GM12878 (cell line): ENCODE results near the gene PTPN14. TPM values are rescaled to one million over a fixed set of nuclear protein-coding genes. Genes with fewer than 3 reads are reported as not detected.

Experiments used
- ATAC-seq: fragments of 200-7000 bp; cut with Tn5 transposase; 3 replicates; pipeline ENCODE4 v1.9.1; 2020; ENCODE audit warnings: mild to moderate bottlenecking, moderate library complexity
- BruUV-seq: library from RNA; stranded (reverse); fragments of 400-500 nt; replicated peaks from 2 replicates; lab custom pipeline; 2021; lab: Mats Ljungman, UMichigan
- CTCF ChIA-PET: fragments of 300-600 bp; sonication (Branson Sonifier 250); formaldehyde crosslinking; extraction: SDS; loops from one replicate; lab custom pipeline; 2021; ENCODE audit warnings: inconsistent platforms; lab: Yijun Ruan, JAX
- POLR2A ChIA-PET: fragments of 350-600 bp; formaldehyde crosslinking; extraction: SDS; loops from one replicate; lab custom pipeline; 2021; ENCODE audit warnings: inconsistent platforms; lab: Charles Lee
- RAD21 ChIA-PET: fragments of 300-600 bp; sonication (Branson Sonifier 250); formaldehyde crosslinking; loops from one replicate; lab custom pipeline; 2023; ENCODE audit warnings: antibody characterized with exemption; ENCODE audit not compliant: unreplicated experiment; lab: Charles Lee
- SMC1A ChIA-PET: fragments of 300-600 bp; sonication (Branson Sonifier 250); formaldehyde crosslinking; loops from one replicate; lab custom pipeline; 2023; ENCODE audit not compliant: unreplicated experiment, uncharacterized antibody; lab: Charles Lee
- DNase-seq: peaks from one replicate; pipeline ENCODE4 v3.0.0-alpha.2; 2011; ENCODE audit warnings: low read depth, low spot score
- FAIRE-seq: peaks from 3 replicates; lab custom pipeline; 2011; peaks lifted over from hg19 to GRCh38; lab: Jason Lieb, UNC
- H2AFZ ChIP-seq: 2 replicates; pipeline ENCODE4 v1.6.0; 2011; ENCODE audit warnings: low read depth, low read length, control low read depth; ENCODE audit not compliant: control insufficient read depth
- H3K27ac ChIP-seq: 2 replicates; pipeline ENCODE4 v1.5.1; 2011; ENCODE audit warnings: control low read depth; ENCODE audit not compliant: control insufficient read depth, insufficient read depth
- H3K27me3 ChIP-seq, 2 experiments: replicated peaks in 1 of 2; 2 replicates each; pipeline versions ENCODE4 v1.6.0 to v1.6.1; 2011; ENCODE audit warnings: low read length in 1 of 2; ENCODE audit not compliant: control insufficient read depth in 2 of 2, insufficient read depth in 2 of 2
- H3K36me3 ChIP-seq, 2 experiments: 2 replicates each; pipeline ENCODE4 v1.5.1; 2011; ENCODE audit warnings: low read length in 1 of 2; ENCODE audit not compliant: control insufficient read depth in 2 of 2, insufficient read depth in 2 of 2
- H3K4me1 ChIP-seq: 2 replicates; pipeline ENCODE4 v1.6.1; 2011; ENCODE audit warnings: mild to moderate bottlenecking, low read length, moderate library complexity, mixed read lengths; ENCODE audit not compliant: control insufficient read depth, insufficient read depth
- H3K4me2 ChIP-seq: 2 replicates; pipeline ENCODE4 v1.6.0; 2011; ENCODE audit warnings: control low read depth; ENCODE audit not compliant: control insufficient read depth, insufficient read depth
- H3K4me3 ChIP-seq: fragments of 200-600 bp; sonication (generic); 2 replicates; pipeline ENCODE4 v1.5.1; 2016
- H3K79me2 ChIP-seq: 2 replicates; pipeline ENCODE4 v1.6.0; 2011; ENCODE audit warnings: low read length; ENCODE audit not compliant: control insufficient read depth, insufficient read depth
- H3K9ac ChIP-seq: 2 replicates; pipeline ENCODE4 v1.8.0; 2011; ENCODE audit warnings: low read length, control low read depth, mixed read lengths; ENCODE audit not compliant: control insufficient read depth, insufficient read depth
- H3K9me3 ChIP-seq: replicated peaks from 3 replicates; pipeline ENCODE4 v1.5.1; 2011; ENCODE audit warnings: mild to moderate bottlenecking, low read length; ENCODE audit not compliant: control insufficient read depth, insufficient read depth
- H4K20me1 ChIP-seq: 2 replicates; pipeline ENCODE4 v1.6.0; 2011; ENCODE audit not compliant: control insufficient read depth, insufficient read depth
- BCLAF1 ChIP-seq: fragments of 450-650 bp; IDR thresholded peaks from 2 replicates; pipeline ENCODE4 v1.6.1; 2017; ENCODE audit warnings: antibody characterized with exemption, mild to moderate bottlenecking, moderate library complexity
- CBFB ChIP-seq: IDR thresholded peaks from 2 replicates; pipeline ENCODE4 v1.6.1; 2016; ENCODE audit warnings: antibody characterized with exemption, low read depth
- ETV6 ChIP-seq, 2 experiments: fragments of 450-650 bp in 1 of 2; IDR thresholded peaks in 1 of 2; conservative IDR thresholded peaks in 1 of 2; 2 replicates each; pipeline ENCODE4 v1.6.1; 2014; ENCODE audit warnings: antibody characterized with exemption in 1 of 2, borderline replicate concordance in 1 of 2, low read depth in 1 of 2, mild to moderate bottlenecking in 1 of 2, moderate library complexity in 1 of 2
- EZH2 ChIP-seq: IDR thresholded peaks from 2 replicates; pipeline ENCODE4 v1.6.1; 2012; ENCODE audit warnings: low read depth, mild to moderate bottlenecking, control low read depth, inconsistent platforms, low read length, borderline replicate concordance; ENCODE audit not compliant: control insufficient read depth
- HDAC2 ChIP-seq: fragments of 200-600 bp; sonication (generic); IDR thresholded peaks from 2 replicates; pipeline ENCODE4 v1.6.1; 2017
- NFYA ChIP-seq: IDR thresholded peaks from 2 replicates; pipeline ENCODE4 v1.6.1; 2011; ENCODE audit warnings: low read depth, mild to moderate bottlenecking, low read length, improper control_type of control experiment, borderline replicate concordance
- PKNOX1 ChIP-seq: fragments of 450-650 bp; IDR thresholded peaks from 2 replicates; pipeline ENCODE4 v1.6.1; 2016; ENCODE audit warnings: mild to moderate bottlenecking
- RAD51 ChIP-seq: fragments of 450-650 bp; IDR thresholded peaks from 2 replicates; pipeline ENCODE4 v1.6.1; 2016; ENCODE audit warnings: moderate library complexity, mild to moderate bottlenecking, inconsistent platforms
- SKIL ChIP-seq: fragments of 450-650 bp; IDR thresholded peaks from 2 replicates; pipeline ENCODE4 v1.6.1; 2017; ENCODE audit warnings: mild to moderate bottlenecking, low read depth, inconsistent platforms; ENCODE audit not compliant: poor library complexity, severe bottlenecking
- STAT3 ChIP-seq: IDR thresholded peaks from 2 replicates; pipeline ENCODE4 v1.6.1; 2011; ENCODE audit warnings: low read depth, low read length, improper control_type of control experiment
- USF2 ChIP-seq: IDR thresholded peaks from 2 replicates; pipeline ENCODE4 v1.6.1; 2011; ENCODE audit warnings: low read depth, low read length, improper control_type of control experiment, borderline replicate concordance
- WRNIP1 ChIP-seq: IDR thresholded peaks from 2 replicates; pipeline ENCODE4 v1.6.1; 2011; ENCODE audit warnings: low read depth, low read length, improper control_type of control experiment, borderline replicate concordance
- ZNF217 ChIP-seq: fragments of 450-650 bp; IDR thresholded peaks from 2 replicates; pipeline ENCODE4 v1.6.1; 2017; ENCODE audit warnings: antibody characterized with exemption, mild to moderate bottlenecking
- ZSCAN29 ChIP-seq: fragments of 450-650 bp; IDR thresholded peaks from 2 replicates; pipeline ENCODE4 v1.6.1; 2017; ENCODE audit warnings: mild to moderate bottlenecking, moderate library complexity
- WGBS: methylation state at CpG from one replicate; pipeline ENCODE4 v1.1.6; 2016; ENCODE audit warnings: low lambda C conversion rate; ENCODE audit not compliant: insufficient replicate concordance, insufficient coverage; ENCODE audit errors: missing lambda C conversion rate; 5-methylcytosine and 5-hydroxymethylcytosine counted together
- in situ Hi-C: fragments of 300-500 bp; cut with MboI; formaldehyde crosslinking; loops from 9 replicates; pipeline ENCODE4 v1.14.3; 2018; ENCODE audit warnings: mixed read lengths
- intact Hi-C: fragments of 100-400 bp; cut with micrococcal nuclease; formaldehyde crosslinking; loops from one replicate; pipeline ENCODE4 v1.14.2; 2022; ENCODE audit not compliant: unreplicated experiment
- polyA plus RNA-seq, 11 experiments: library from polyadenylated mRNA; depleted of rRNA in 4 of 11; unstranded in 6 of 11; stranded (reverse) in 5 of 11; fragments of >200 nt; fragmentation: Nextera tagmentation in 4 of 11; fragmentation: Illumina TruSeq in 1 of 11; extraction: Ambion mirVana in 4 of 11; extraction: Trizol in 1 of 11; gene quantifications; 1 replicate in 1 of 11; 2 replicates in 10 of 11; pipeline versions ENCODE4 v1.2.1 to v1.2.3, GENCODE V29; 2011 to 2016; ENCODE audit warnings: inconsistent platforms in 2 of 11, missing spikeins in 2 of 11, low read depth in 1 of 11
- total RNA-seq, 4 experiments: library from RNA; depleted of rRNA in 3 of 4; stranded (reverse); fragments of >200 nt in 3 of 4; fragmentation: Illumina TruSeq in 1 of 4; extraction: Trizol in 1 of 4; gene quantifications; 2 replicates each; pipeline versions ENCODE4 v1.2.1 to v1.2.3, GENCODE V29; 2013 to 2021

The PTPN14 gene
- total and polyA plus RNA-seq, 10 of the 15 experiments (the other 5 are each of a cell fraction or from before 2014, with no cell fraction given) = 0.05 to 5.1 (median 0.44) TPM

- FAIRE-seq (no peak), ATAC-seq (no peak), DNase-seq (no peak)
- in situ Hi-C loops = no loop called here
- H3K4me3 ChIP-seq = no peak overlapping the region
- H3K9ac ChIP-seq = no peak overlapping the region
- ChIA-PET POLR2A (interaction anchor here (0.8 to 1.2 kb wide), 2 partner anchors 12 to 42 kb away, joined by 3 to 4 read pairs; no protein-coding TSS in a partner anchor), SMC1A (interaction anchor here (1.5 to 6.4 kb wide), 5 partner anchors 13 to 42 kb away, joined by 6 to 64 read pairs (median 26); partner anchors contain the start of gene PTPN14), RAD21 (interaction anchor here (1.1 to 4.5 kb wide), 8 partner anchors 14 to 232 kb away, joined by 3 to 33 read pairs (median 6); no protein-coding TSS in a partner anchor), CTCF (interaction anchor here (1.2 to 3.8 kb wide), 5 partner anchors 13 to 236 kb away, joined by 3 to 17 read pairs (median 6); no protein-coding TSS in a partner anchor)
- no peak overlapping the region for H2AFZ ChIP-seq
- no peaks in the 10 kb centered on the region for H3K27me3 ChIP-seq
- no peak overlapping the region for H3K27ac ChIP-seq
- 45% methylated on average over 4 of the region's 4 CpGs for WGBS
- H3K4me1 ChIP-seq = no peaks in the 10 kb centered on the region
- no peaks in the 10 kb centered on the region for H4K20me1 ChIP-seq
- intact Hi-C loops = no loop called here
- no peaks in the 10 kb centered on the region for H3K36me3 ChIP-seq
- no TSS peak for BruUV-seq
- H3K79me2 ChIP-seq = no peaks in the 10 kb centered on the region
- no peak overlapping the region for H3K4me2 ChIP-seq
- H3K9me3 ChIP-seq = no peaks in the 10 kb centered on the region
- TF ChIP-seq USF2 (no peak), PKNOX1 (no peak), HDAC2 (no peak), RAD51 (no peak), SKIL (no peak), NFYA (no peak), WRNIP1 (no peak), ETV6 (conservative IDR thresholded peaks at IDR 0.05 in 1 of 2, IDR thresholded peaks at IDR 0.05 in 1 of 2; ENCODE audit: borderline replicate concordance in 1 of 2, low read depth in 1 of 2) (no peak), EZH2 (no peak), ZSCAN29 (no peak), CBFB (no peak), ZNF217 (no peak), BCLAF1 (no peak), STAT3 (no peak)
Measured at GRCh38 chr1:214568328-214568727, 16.9 kb upstream of the PTPN14 start.
